Ascending aorta (tissue), 2 donors: ENCODE measurements around the gene DCAF17. TPM values are rescaled to one million over a fixed set of nuclear protein-coding genes. Genes with fewer than 3 reads are reported as not detected.

Source experiments
- DNase-seq, 2 donors: peaks; one replicate each; pipeline ENCODE4 v3.0.0-alpha.2; 2019; ENCODE audit warnings: low spot score in 2 of 2
- H3K27ac ChIP-seq, 2 donors: fragments of 200-600 bp; sonication (generic); one replicate each; pipeline ENCODE4 v1.5.1; 2016 to 2017; ENCODE audit warnings: mild to moderate bottlenecking in 1 of 2
- H3K27me3 ChIP-seq: fragments of 200-600 bp; sonication (generic); one replicate; pipeline ENCODE4 v1.5.1; 2017
- H3K36me3 ChIP-seq, 2 donors: fragments of 200-600 bp; sonication (generic); one replicate each; pipeline ENCODE4 v1.5.1; 2016
- H3K4me1 ChIP-seq, 2 donors: fragments of 200-600 bp; sonication (generic); one replicate each; pipeline ENCODE4 v1.5.1; 2016 to 2017; ENCODE audit warnings: mild to moderate bottlenecking in 1 of 2
- H3K4me3 ChIP-seq, 2 donors: fragments of 200-600 bp; sonication (generic); one replicate each; pipeline ENCODE4 v1.5.1; 2016 to 2017; ENCODE audit warnings: mild to moderate bottlenecking in 1 of 2
- H3K9me3 ChIP-seq, 2 donors: fragments of 200-600 bp; sonication (generic); one replicate each; pipeline ENCODE4 v1.5.1; 2016
- CTCF ChIP-seq, 3 experiments: fragments of 200-600 bp in 2 of 3; fragments of 450-650 bp in 1 of 3; sonication (generic) in 2 of 3; IDR thresholded peaks; one replicate each; pipeline ENCODE4 v1.5.1; 2016 to 2019; ENCODE audit warnings: antibody characterized with exemption in 3 of 3, mild to moderate bottlenecking in 1 of 3, moderate library complexity in 1 of 3
- intact Hi-C: fragments of 100-400 bp; cut with DNase I; formaldehyde crosslinking; loops from one replicate; pipeline ENCODE4 v1.15.1; 2023
- total RNA-seq: library from RNA; depleted of rRNA; stranded (reverse); fragments of >200 nt; gene quantifications from one replicate; pipeline ENCODE4 v1.1.0, GENCODE V29; 2016

The DCAF17 gene
- total RNA-seq, 1 donor from 2014 or later: 22.6 TPM

DNA sequence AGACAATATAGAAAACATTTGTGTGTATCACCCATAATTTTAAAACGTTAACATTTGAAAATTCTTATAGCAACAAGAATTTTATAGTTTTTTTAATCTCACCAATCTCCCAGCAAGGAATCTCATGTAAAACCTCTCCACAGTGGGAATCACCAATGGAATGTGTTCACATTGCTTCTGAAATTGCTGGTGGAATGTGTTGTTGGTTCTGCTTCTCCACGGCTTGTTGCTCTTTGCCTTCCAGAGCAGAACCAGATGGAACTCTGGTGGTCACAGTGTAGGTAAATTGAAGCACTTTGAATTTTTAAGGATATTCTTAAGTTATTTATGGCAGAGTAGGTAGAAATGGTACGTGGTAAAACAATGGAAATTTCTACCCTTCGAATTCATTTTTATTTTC, 35.1 kb downstream of the DCAF17 start:
- no peaks in the 10 kb centered on the region for H3K27me3 ChIP-seq
- H3K36me3 ChIP-seq: peaks cover 21 to 25% of the 10 kb centered on the region in 2 donors
- H3K4me3 ChIP-seq: no peak overlapping the region
- H3K9me3 ChIP-seq: no peaks in the 10 kb centered on the region
- no peak for TF ChIP-seq CTCF (IDR thresholded peaks at IDR 0.05)
- H3K27ac ChIP-seq: no peak overlapping the region
- DNase-seq: no peak
- intact Hi-C loops: no loop called here
- no peaks in the 10 kb centered on the region for H3K4me1 ChIP-seq

- TF ChIP-seq CTCF (IDR thresholded peaks at IDR 0.05): no peak
These were observed 36.1 kb downstream of the DCAF17 start for GRCh38 chr2:171470129-171470528.

DNA sequence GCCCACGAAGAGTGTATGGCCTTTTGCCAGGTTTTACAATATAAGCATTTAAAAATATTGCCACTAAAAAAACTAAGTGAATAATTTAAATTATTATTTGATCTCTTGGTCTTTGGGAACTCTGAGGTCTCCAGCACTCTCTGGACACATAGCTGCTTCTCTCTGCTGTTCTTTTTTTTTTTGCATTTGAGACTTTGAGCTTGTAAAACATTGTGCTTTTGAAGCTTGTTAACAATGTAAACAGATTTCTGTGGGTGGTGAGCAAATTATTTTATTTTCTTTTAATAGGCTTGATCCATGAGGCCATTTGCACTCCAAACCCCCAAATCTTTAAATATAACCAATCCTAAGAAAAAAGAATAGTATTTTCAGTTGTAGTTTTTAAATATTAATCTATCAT, 42.0 kb downstream of the DCAF17 start:
- no peaks in the 10 kb centered on the region for H3K9me3 ChIP-seq
- H3K27me3 ChIP-seq: no peaks in the 10 kb centered on the region
- intact Hi-C loops: no loop called here
- no peaks in the 10 kb centered on the region for H3K4me1 ChIP-seq
- no peak overlapping the region for H3K4me3 ChIP-seq
- no peak overlapping the region for H3K27ac ChIP-seq
- TF ChIP-seq CTCF (IDR thresholded peaks at IDR 0.05): no peak
- DNase-seq: no peak
- H3K36me3 ChIP-seq: peaks cover 15 to 33% of the 10 kb centered on the region in 2 donors

More at GRCh38 chr2:171470129-171470528, 36.1 kb downstream of the DCAF17 start:
- no peak overlapping the region for H3K27ac ChIP-seq
- H3K4me1 ChIP-seq: no peaks in the 10 kb centered on the region
- intact Hi-C loops: no loop called here
- H3K36me3 ChIP-seq: peaks cover 28 to 35% of the 10 kb centered on the region in 2 donors
- no peak for DNase-seq
- H3K4me3 ChIP-seq: no peak overlapping the region
- H3K27me3 ChIP-seq: no peaks in the 10 kb centered on the region
- no peaks in the 10 kb centered on the region for H3K9me3 ChIP-seq

DNA sequence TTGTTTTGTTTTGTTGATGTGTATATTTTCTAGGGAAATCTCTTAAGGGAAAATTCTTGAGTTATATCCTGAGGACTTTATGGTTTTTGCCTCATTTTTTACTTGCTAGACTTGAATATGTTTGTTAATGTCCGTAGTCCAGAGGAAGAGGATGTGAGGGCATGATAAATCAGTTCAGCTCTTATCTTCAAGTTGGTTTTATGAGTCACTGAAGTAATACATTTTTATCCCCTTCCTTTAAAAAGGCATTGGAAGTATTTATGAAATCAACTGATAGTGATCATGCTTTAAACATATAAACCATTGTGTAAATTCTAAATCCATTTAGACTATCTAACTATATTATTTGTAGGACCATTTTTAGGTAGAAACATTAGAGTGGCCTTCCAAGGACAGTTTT, 44.3 kb downstream of the DCAF17 start:
- Histone ChIP-seq H3K36me3 (peaks cover 15 to 36% of the 10 kb centered on the region in 2 donors), H3K27me3 (no peaks in the 10 kb centered on the region), H3K27ac (no peak overlapping the region), H3K4me1 (no peaks in the 10 kb centered on the region), H3K4me3 (no peak overlapping the region), H3K9me3 (no peaks in the 10 kb centered on the region)
- no peak for TF ChIP-seq CTCF (IDR thresholded peaks at IDR 0.05)
- no peak for DNase-seq
- intact Hi-C loops: no loop called here

- Histone ChIP-seq H3K27ac (no peak overlapping the region), H3K36me3 (peaks cover 14 to 34% of the 10 kb centered on the region in 2 donors), H3K4me1 (no peaks in the 10 kb centered on the region), H3K27me3 (no peaks in the 10 kb centered on the region), H3K4me3 (no peak overlapping the region), H3K9me3 (no peaks in the 10 kb centered on the region)
- TF ChIP-seq CTCF (IDR thresholded peaks at IDR 0.05): no peak
- intact Hi-C loops: no loop called here
- DNase-seq: no peak
These were observed 45.3 kb downstream of the DCAF17 start for GRCh38 chr2:171479154-171479814.

DNA sequence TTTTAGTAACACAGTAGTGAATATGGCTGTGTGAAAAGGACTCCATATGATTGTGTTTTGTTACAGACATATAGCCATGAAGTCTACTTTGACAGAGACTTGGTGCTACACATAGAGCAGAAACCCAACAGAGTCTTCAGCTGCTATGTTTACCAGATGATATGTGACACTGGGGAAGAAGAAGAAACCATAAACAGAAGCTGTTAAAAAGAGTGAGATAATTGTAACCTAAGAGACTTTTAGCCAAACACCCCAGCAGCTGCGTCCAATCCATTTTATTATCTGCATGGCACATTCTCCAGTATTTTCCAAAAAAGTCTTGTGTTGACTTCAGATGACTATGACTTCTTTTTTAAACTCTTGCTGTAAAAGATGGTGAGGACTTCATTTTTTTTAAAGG, 46.9 kb downstream of the DCAF17 start:
- no peak overlapping the region for H3K4me3 ChIP-seq
- H3K27ac ChIP-seq: no peak overlapping the region
- no peaks in the 10 kb centered on the region for H3K4me1 ChIP-seq
- TF ChIP-seq CTCF (IDR thresholded peaks at IDR 0.05): no peak
- DNase-seq: no peak
- H3K36me3 ChIP-seq: peaks cover 8 to 20% of the 10 kb centered on the region in 2 donors
- no peaks in the 10 kb centered on the region for H3K27me3 ChIP-seq
- intact Hi-C loops: no loop called here
- no peaks in the 10 kb centered on the region for H3K9me3 ChIP-seq
